GM12878 (cell line): ENCODE results near the gene C20orf202.

ENCODE experiments used
- ASH2L ChIP-seq: fragments of 300-600, 200-600 bp; sonication (generic); IDR thresholded peaks from 2 replicates; pipeline ENCODE4 v1.6.1; 2017; ENCODE audit warnings: low read depth, mild to moderate bottlenecking, borderline replicate concordance
- EZH2 ChIP-seq: IDR thresholded peaks from 2 replicates; pipeline ENCODE4 v1.6.1; 2012; ENCODE audit warnings: low read depth, mild to moderate bottlenecking, control low read depth, inconsistent platforms, low read length, borderline replicate concordance; ENCODE audit not compliant: control insufficient read depth
- JUND ChIP-seq: IDR thresholded peaks from 2 replicates; pipeline ENCODE4 v1.6.1; 2012; ENCODE audit warnings: low read depth, mild to moderate bottlenecking, low read length, improper control_type of control experiment, moderate library complexity
- POLR2A ChIP-seq: IDR thresholded peaks from 2 replicates; pipeline ENCODE4 v1.6.1; 2011; ENCODE audit warnings: low read depth, mild to moderate bottlenecking, low read length
- SUZ12 ChIP-seq: fragments of 200-600 bp; sonication (generic); IDR thresholded peaks from one replicate; pipeline ENCODE4 v1.6.1; 2018; ENCODE audit warnings: antibody characterized with exemption, mild to moderate bottlenecking; ENCODE audit not compliant: unreplicated experiment
- TBL1XR1 ChIP-seq: IDR thresholded peaks from 2 replicates; pipeline ENCODE4 v1.6.1; 2012; ENCODE audit warnings: low read depth, low read length, improper control_type of control experiment
- ZNF24 ChIP-seq: fragments of 450-650 bp; IDR thresholded peaks from 2 replicates; pipeline ENCODE4 v1.6.1; 2017; ENCODE audit warnings: antibody characterized with exemption, mild to moderate bottlenecking
- TF ChIP-seq, protein P1 (sequence below), 3 experiments: IDR thresholded peaks in 2 of 3; conservative IDR thresholded peaks in 1 of 3; 2 replicates each; pipeline ENCODE4 v1.5.1; 2011; ENCODE audit warnings: low read depth in 3 of 3, low read length in 3 of 3, mild to moderate bottlenecking in 3 of 3, control low read depth in 2 of 3, moderate library complexity in 2 of 3, inconsistent platforms in 1 of 3, mixed read lengths in 1 of 3; ENCODE audit not compliant: control insufficient read depth in 2 of 3, insufficient read depth in 1 of 3; ENCODE audit errors: extremely low read depth in 1 of 3

DNA sequence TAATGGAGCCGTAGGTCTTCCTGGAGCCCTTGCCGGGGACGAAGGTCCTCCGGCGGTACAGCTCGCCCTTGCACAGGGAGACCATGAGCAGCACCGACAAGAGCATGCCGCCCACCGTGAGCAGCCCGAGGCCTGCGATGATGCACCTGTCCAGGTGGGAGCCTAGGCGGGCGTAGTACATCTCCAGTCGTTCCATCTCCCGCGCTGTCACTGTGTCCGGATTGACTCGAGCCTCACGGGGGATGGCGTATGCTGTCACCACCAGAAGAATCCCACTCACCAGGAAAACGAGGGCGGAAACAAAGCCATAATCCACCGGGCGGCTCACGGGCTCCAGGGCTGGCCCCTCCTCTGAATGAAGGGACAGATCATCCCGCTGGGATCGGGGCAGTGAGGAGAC lies 22.3 kb upstream of the C20orf202 start:
- no peak for TF ChIP-seq JUND
- TF ChIP-seq ZNF24: no peak
- no peak for TF ChIP-seq SUZ12
- TF ChIP-seq POLR2A: no peak
- TF ChIP-seq EZH2: no peak
- no peak for TF ChIP-seq TBL1XR1
- no peak for TF ChIP-seq ASH2L
- TF ChIP-seq, protein P1, sequence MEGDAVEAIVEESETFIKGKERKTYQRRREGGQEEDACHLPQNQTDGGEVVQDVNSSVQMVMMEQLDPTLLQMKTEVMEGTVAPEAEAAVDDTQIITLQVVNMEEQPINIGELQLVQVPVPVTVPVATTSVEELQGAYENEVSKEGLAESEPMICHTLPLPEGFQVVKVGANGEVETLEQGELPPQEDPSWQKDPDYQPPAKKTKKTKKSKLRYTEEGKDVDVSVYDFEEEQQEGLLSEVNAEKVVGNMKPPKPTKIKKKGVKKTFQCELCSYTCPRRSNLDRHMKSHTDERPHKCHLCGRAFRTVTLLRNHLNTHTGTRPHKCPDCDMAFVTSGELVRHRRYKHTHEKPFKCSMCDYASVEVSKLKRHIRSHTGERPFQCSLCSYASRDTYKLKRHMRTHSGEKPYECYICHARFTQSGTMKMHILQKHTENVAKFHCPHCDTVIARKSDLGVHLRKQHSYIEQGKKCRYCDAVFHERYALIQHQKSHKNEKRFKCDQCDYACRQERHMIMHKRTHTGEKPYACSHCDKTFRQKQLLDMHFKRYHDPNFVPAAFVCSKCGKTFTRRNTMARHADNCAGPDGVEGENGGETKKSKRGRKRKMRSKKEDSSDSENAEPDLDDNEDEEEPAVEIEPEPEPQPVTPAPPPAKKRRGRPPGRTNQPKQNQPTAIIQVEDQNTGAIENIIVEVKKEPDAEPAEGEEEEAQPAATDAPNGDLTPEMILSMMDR (IDR thresholded peaks at IDR 0.05 in 2 of 3, conservative IDR thresholded peaks at IDR 0.05 in 1 of 3; ENCODE audit: control insufficient read depth in 2 of 3, extremely low read depth in 1 of 3, insufficient read depth in 1 of 3, low read depth in 3 of 3, low read length in 3 of 3): no peak
